ENCODE data around the gene ANO6.

ANO6 gene

DNA sequence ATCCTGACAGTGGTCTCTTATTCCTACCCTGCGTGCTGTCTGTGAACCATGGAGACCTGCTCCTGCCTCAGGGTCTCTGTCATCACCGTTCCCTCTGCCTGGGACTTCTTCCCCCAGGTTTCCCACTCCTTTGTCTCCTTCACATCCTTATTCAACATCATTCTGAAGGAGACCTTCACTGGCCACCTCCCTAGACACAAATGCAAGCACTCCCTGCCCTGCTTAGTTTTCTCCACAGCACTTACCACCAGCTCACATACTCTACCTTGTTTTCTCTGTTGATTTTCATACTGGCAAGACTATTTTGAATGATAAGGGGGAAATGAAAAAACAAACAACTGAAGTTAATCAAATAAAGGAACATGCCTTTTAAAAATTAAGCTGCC, 192.8 kb downstream of the ANO6 start:
- no peak for DNase-seq (ENCODE audit: low spot score)

DNA sequence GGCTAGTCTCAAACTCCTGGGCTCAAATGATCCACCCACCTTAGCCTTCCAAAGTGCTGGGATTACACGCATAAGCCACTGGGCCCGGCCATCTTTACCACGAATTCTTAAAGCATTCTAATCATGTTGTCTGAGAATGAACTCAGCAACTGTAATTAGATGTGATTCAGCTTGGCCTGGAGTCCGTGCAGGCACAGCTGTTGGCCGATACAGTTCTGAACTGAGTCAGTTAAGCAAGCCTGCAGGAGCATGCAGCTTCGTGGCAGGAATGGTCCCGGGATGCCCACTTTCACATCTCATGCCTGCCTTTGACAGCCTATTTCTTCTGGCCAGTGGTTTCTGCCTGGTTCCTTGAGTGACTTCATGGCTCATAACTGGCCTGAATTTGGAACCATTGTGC, 194.1 kb downstream of the ANO6 start:
- no peak for DNase-seq (ENCODE audit: low spot score)

GRCh38 chr12:45411626-45412025, 195.7 kb downstream of the ANO6 start:
- DNase-seq (ENCODE audit: low spot score): no peak

DNA sequence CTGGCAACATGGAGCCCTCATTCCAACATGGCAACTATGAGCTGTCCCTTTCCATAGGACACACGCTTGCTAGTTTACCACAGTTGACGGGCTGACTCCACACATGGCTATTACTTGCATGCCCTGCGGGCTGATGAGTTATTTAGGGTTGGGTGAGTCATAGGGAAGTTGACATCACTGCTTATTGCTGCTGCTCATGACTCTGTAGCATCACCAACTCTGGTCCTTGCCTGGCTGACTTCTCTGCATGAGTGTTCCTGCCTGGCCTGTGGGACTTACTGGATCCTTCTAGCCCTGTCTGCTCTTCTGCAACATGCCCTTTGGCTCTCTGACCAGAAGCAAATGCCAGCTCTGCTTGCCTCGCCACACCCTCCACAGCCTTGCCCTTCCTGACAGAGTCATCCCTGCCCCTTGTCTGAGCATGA, 199.5 kb downstream of the ANO6 start:
- DNase-seq (ENCODE audit: low spot score): no peak

DNA sequence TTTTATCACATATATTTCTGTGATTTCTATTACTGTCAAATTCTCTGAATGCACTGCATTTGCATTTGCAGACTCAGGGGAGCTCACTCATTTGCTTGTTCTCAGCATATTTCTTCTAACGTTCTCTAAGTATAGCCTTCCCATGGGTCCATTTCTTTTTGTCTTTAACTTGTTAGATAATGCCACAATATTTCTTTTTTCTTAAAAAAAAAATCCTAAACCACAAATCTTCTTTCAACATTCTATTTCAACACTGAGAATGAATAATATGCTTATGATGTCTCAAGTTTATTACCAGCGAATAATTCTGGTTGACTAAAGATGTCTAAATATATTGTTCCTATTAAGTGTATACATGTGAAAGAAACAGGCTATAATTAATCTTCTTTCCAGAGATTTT, 200.2 kb downstream of the ANO6 start:
- no peak for DNase-seq (ENCODE audit: low spot score)

- DNase-seq (ENCODE audit: low spot score): no peak
Observed at GRCh38 chr12:45418520-45418919, 202.6 kb downstream of the ANO6 start.

DNA sequence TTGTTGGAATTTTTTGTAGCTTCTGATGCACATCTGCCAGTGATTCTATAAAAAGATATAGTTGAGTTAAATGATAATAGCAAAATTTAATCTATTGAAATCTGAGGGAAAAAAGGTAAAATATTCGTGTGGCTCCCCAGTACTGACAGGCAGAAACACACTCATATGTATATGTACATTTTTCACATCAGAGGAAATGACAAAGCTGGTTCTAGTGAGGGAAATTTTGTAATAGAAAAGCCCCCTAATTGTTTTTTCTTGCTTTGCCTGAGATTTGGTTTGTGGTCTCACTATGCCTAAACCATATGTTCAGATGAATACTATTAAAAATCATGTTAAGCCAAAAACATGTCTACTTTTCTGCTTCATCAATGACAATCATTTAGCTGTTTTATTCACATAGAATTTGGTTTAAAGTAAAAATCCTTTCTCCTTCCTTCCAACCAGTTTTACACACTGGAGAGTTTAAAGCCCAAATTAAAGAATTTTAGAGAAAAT, 203.5 kb downstream of the ANO6 start:
- DNase-seq (ENCODE audit: low spot score): no peak

GRCh38 chr12:45421736-45422135, 205.8 kb downstream of the ANO6 start:
- no peak for DNase-seq (ENCODE audit: low spot score)

GRCh38 chr12:45423931-45424330, 208.0 kb downstream of the ANO6 start:
- DNase-seq (ENCODE audit: low spot score): no peak

DNA sequence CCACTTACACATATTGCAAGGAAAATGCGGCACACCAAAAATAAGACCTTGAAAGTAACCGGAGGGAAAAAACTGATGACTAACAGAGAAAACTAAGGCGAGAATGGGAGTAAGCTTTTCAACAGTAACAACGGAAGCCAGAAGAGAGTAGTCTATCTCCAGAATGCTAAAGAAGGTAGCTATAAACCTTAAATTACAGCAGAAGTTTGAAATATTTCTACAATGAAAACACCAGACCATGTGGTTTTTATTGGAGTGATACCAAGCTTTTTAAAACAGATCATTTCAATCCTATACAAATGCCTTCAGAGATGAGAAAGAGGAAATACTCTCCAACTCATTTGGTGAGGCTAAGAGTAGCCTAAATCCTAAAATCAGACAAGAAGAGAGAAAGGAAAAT, 209.5 kb downstream of the ANO6 start:
- no peak for DNase-seq (ENCODE audit: low spot score)

DNA sequence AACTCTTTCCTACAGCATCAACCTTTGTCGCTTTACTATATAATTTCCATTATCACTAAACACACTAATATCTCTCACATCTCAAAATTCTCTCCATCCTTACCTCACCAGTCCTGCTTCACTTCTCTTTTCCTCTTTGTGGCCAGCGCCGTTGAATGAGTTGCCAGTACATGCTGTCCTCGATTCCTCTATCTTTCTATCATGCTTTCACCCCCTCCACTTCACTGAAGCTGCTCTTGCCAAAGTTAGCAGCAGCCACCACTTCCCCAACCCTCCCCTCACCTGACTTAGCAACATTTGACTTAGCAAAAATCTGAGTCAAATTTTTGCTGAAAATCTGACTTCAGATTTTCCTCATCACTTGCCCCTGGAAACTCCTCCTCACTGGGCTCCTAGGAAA, 210.4 kb downstream of the ANO6 start:
- no peak for DNase-seq (ENCODE audit: low spot score)

DNA sequence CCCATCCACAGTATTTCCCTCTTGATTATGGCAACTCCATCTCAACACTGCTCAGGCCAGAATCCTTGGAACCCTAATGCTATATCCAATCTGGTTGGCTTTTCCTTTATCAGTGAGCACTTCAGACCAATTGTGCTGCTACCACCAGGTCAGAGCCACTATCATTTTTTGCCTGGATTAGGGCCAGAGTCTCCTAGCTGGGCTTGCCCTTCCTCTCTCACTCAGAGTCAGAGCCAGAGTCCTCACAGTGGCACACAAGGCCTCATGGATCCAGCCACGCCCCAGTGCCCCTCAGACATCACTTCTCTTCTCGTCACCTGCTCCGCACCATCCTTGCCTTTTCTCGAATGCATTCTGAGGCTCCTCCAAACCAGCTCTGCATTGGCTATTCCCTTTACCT, 211.1 kb downstream of the ANO6 start:
- DNase-seq (ENCODE audit: low spot score): no peak

- no peak for DNase-seq (ENCODE audit: low spot score)
Observed at GRCh38 chr12:45429831-45430230, 213.9 kb downstream of the ANO6 start.

DNA sequence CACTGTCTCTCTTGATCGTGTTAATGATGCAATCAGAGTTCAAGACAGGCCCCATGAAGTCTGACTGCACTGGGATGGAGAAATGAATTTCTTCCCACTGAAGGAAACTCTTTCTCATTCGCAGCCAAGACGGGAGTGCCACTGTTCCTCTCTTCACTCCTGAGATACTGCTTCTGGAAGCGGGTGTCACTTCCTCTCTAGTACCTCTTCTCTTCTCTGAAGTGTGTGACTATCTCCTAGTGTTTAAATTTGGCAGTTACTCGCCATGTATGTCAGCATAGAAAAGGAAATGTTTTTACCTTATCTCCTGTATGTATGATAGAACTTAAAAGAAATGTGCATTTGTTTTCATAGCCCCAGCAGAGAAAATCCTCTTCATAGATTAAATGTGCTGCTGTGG, 215.2 kb downstream of the ANO6 start:
- DNase-seq (ENCODE audit: low spot score): no peak

- no peak for DNase-seq (ENCODE audit: low spot score)
Observed at GRCh38 chr12:45432710-45433109, 216.8 kb downstream of the ANO6 start.

DNA sequence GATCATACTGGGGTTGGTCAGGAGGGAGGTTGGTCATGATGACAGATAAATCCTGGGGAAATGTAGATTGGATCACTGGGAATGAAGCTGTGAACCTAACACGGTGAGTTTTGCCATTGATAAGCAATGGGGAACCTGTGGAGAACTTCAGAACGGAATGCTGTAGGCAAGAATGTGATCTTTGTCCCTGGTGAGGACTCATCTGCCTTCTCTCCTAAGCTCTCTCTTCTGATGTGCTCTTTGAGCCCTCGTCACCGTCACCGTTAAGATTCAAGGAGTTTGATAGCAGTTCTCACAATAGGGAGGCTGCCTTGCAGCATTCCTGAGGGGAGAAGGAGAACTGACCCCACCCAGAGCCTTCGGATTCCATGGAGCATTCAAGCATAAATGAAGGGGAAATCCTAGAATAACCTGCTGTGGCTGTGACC, 217.6 kb downstream of the ANO6 start:
- DNase-seq (ENCODE audit: low spot score): no peak

DNA sequence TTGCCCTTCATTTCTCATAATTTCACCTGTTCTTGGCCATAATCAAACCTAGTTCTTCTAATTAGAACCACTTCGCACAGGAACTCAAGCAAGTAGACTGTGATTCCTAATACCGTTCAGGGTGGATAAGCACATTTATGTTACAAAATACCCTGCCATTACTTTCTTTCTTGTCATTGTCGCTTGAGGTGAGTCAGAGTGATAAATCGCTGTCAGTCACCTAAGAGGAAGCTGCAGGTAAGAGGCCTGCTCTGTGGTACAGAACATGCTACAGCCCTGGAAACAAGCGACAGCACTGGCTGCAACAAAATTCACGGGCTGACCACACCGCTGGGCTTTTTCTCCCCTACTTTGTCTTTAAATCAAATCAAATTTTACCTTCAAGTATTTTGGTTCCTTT, 218.2 kb downstream of the ANO6 start:
- DNase-seq (ENCODE audit: low spot score): no peak

DNA sequence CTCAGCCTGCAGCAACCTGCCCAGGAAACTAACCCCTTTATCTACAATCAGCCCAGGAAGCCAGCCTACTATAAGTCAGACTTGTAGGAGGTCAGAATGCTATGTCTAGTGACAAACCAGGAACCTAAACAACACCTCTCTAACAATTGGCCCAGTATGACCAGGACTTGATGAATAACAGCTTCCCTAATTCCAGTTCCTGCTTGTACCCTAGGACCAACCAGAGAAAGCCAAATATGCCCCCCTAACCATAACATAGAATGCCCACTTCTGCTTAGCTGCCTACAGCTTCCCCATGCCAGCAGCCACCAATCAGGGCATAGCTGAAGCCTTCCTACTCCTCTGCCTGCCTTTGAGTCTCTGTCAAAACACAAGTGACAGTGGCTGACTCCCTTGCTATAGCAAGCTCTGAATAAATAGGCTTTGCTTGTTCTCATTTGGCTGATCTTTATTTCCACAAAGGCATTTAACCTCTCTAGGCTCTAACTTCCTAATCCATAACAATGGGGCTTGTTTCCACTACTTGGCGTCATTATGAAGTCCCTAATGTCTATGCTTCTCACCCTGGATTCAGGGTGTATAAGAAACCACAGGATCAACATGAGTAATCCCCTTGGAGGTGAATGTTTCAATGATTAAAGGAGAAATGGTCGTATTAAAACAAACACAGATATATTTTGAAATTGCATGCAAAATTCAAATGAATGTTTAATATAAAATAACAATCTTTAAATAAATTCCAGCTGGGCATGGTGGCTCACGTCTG, 220.2 kb downstream of the ANO6 start:
- DNase-seq (ENCODE audit: low spot score): peak; percentile 77

DNA sequence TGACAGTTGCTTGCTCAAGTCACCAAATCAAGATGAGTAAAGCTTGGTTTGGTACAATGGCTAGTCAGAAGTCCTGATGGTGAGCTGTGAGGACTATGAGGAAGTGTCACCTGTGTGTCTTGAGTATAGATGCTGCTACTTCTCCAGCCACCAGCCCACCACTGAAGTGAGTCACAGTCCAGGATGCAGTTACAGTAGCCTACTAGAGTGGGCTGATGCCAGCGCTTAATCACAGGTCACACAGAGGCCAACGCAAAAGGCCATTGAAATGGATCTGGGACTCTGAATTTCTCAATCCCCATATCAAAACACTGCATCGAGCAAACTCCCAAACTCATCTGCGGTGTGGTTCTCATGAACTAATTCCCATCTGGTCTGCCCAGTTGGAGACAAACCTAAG, 223.1 kb downstream of the ANO6 start:
- no peak for DNase-seq (ENCODE audit: low spot score)

DNA sequence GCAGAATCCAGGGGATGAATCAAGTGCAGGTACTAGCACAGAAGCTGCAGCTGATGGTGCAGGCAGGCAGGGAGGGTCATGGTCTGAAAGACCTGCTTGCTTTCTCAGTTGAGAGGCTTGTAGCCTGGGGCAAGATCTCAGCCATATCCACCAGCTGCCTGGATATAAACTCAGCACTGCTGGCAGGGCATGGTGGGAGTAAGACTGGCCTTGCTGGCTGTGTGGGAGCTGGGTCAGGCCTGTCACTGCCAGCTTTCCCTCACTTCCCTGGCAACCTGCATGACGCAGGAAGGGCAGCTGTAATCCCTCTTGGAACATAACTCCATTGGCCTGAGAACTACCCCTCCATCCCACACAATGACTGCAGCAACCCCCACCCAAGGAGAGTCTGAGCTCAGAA, 230.1 kb downstream of the ANO6 start:
- DNase-seq (ENCODE audit: low spot score): no peak

- no peak for DNase-seq (ENCODE audit: low spot score)
Observed at GRCh38 chr12:45458238-45458637, 242.3 kb downstream of the ANO6 start.

GRCh38 chr12:45458854-45459807, 243.2 kb downstream of the ANO6 start:
- no peak for DNase-seq (ENCODE audit: low spot score)

DNA sequence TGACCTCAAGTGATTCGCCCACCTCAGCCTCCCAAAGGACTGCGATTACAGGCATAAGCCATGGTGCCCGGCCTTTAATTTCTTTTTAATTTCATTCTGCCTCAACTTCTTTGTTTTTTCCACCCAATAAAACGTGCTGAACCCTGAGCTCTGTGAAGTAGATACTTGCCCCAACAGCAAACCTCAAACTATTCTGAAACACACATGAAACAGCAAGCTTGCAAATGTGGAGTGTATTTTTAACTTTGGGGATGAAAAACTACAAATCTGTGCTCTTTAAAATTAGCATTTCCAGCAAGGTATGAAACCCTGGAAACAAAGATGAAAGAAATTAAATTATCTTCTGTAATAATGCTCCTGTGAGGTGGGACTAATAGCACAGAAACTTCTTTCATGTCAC, 246.6 kb downstream of the ANO6 start:
- DNase-seq (ENCODE audit: low spot score): no peak

All from pons (tissue), 1 donor.